Thyroid gland (tissue), 4 donors: ENCODE results near the gene DPYSL3. TPM values are rescaled to one million over a fixed set of nuclear protein-coding genes. Genes with fewer than 3 reads are reported as not detected.

Experiments
- DNase-seq, 2 donors: peaks; one replicate each; pipeline ENCODE4 v3.0.0-alpha.2; 2019
- H3K27ac ChIP-seq, 3 donors: fragments of 200-600 bp; sonication (generic); 1 replicate in 2 of 3; 2 replicates in 1 of 3; pipeline ENCODE4 v1.5.1; 2016 to 2019; ENCODE audit warnings: mild to moderate bottlenecking in 1 of 3, moderate library complexity in 1 of 3
- H3K27me3 ChIP-seq: fragments of 200-600 bp; sonication (generic); one replicate; pipeline ENCODE4 v1.5.1; 2019
- H3K36me3 ChIP-seq, 2 donors: fragments of 200-600 bp; sonication (generic); one replicate each; pipeline ENCODE4 v1.5.1; 2016 to 2019
- H3K4me1 ChIP-seq, 2 donors: fragments of 200-600 bp; sonication (generic); one replicate each; pipeline ENCODE4 v1.5.1; 2017 to 2019
- H3K4me3 ChIP-seq, 3 donors: fragments of 200-600 bp; sonication (generic); replicated peaks in 1 of 3; 1 replicate in 2 of 3; 2 replicates in 1 of 3; pipeline ENCODE4 v1.5.1; 2016; ENCODE audit warnings: mild to moderate bottlenecking in 1 of 3
- H3K9me3 ChIP-seq: fragments of 200-600 bp; sonication (generic); one replicate; pipeline ENCODE4 v1.5.1; 2017
- POLR2A ChIP-seq, 2 donors: fragments of 450-650 bp; IDR thresholded peaks; one replicate each; pipeline ENCODE4 v1.6.1; 2017; ENCODE audit warnings: antibody characterized with exemption in 2 of 2, mild to moderate bottlenecking in 2 of 2, moderate library complexity in 1 of 2
- WGBS, 2 donors: methylation state at CpG; one replicate each; pipeline ENCODE4 v1.1.5; 2017; 5-methylcytosine and 5-hydroxymethylcytosine counted together
- intact Hi-C: fragments of 100-400 bp; cut with DNase I; formaldehyde crosslinking; loops from one replicate; pipeline ENCODE4 v1.15.1; 2023
- total RNA-seq, 4 donors: library from RNA; depleted of rRNA; stranded (reverse); fragments of >200 nt; gene quantifications; one replicate each; pipeline ENCODE4 v1.2.3, GENCODE V29; 2016
- TF ChIP-seq, protein P1 (sequence below), 6 experiments: fragments of 200-600 bp in 3 of 6; fragments of 450-650 bp in 3 of 6; sonication (generic) in 3 of 6; IDR thresholded peaks; one replicate each; pipeline ENCODE4 v1.5.1; 2016 to 2019; ENCODE audit warnings: antibody characterized with exemption in 6 of 6, mild to moderate bottlenecking in 2 of 6, inconsistent platforms in 1 of 6, moderate library complexity in 1 of 6

Gene DPYSL3
- total RNA-seq, 4 donors from 2014 or later, result 23.7 to 43.1 (median 28.0) TPM

DNA sequence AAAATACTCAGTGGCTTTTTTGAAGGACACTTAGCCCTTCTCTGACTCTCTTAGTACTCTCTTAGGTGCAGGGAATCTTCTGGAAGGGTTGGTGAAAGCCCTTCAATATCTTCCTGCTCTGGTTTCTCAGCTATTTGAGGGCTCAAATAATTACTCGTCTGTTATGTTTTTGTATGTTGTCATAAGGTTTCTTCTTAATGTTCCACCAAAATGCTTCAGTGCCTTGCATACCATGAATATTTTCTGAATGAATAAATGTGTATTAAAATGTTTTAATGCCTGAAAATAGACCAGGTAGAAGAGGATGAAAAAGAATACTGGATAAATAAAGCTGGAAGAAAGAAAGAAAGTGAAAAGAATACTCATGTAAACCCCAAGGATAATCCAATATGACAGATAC lies 150.8 kb downstream of the DPYSL3 start:
- no peak for DNase-seq
- Histone ChIP-seq H3K4me1 (peaks cover 0 to 4% of the 10 kb centered on the region in 2 donors), H3K36me3 (no peaks in the 10 kb centered on the region), H3K27me3 (no peaks in the 10 kb centered on the region), H3K27ac (peak overlapping the region in 1 of 3 donors; percentile 50), H3K4me3 (no peak overlapping the region), H3K9me3 (no peaks in the 10 kb centered on the region)
- 55 to 63% methylated on average over 1 of the region's 1 CpG for WGBS, 2 donors
- no peak for TF ChIP-seq POLR2A (IDR thresholded peaks at IDR 0.05)
- TF ChIP-seq, protein P1, sequence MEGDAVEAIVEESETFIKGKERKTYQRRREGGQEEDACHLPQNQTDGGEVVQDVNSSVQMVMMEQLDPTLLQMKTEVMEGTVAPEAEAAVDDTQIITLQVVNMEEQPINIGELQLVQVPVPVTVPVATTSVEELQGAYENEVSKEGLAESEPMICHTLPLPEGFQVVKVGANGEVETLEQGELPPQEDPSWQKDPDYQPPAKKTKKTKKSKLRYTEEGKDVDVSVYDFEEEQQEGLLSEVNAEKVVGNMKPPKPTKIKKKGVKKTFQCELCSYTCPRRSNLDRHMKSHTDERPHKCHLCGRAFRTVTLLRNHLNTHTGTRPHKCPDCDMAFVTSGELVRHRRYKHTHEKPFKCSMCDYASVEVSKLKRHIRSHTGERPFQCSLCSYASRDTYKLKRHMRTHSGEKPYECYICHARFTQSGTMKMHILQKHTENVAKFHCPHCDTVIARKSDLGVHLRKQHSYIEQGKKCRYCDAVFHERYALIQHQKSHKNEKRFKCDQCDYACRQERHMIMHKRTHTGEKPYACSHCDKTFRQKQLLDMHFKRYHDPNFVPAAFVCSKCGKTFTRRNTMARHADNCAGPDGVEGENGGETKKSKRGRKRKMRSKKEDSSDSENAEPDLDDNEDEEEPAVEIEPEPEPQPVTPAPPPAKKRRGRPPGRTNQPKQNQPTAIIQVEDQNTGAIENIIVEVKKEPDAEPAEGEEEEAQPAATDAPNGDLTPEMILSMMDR (IDR thresholded peaks at IDR 0.05), result no peak
- intact Hi-C loops, result no loop called here

DNA sequence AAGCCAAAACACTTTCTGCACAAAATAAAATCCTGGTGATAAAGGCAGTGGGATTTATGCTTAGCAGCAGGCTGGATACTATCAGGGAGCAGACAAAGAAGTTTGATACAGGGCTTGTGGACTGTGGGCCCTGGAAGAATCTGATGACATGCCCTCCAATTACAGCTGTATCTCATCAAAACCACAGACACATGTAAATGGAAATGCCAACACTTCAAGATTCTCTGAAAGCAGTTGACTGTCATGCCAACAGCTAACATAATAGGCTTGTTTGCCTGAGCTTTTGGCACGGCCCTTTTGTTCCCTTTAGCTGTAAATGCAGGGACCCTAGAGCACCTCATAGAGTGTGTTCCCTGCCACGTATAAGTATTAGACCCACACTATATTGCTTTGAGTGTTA lies 160.6 kb downstream of the DPYSL3 start:
- H3K4me3 ChIP-seq, result no peak overlapping the region
- TF ChIP-seq POLR2A (IDR thresholded peaks at IDR 0.05), result no peak
- TF ChIP-seq, protein P1 (IDR thresholded peaks at IDR 0.05), result no peak
- H3K36me3 ChIP-seq, result no peaks in the 10 kb centered on the region
- intact Hi-C loops, result no loop called here
- no peak for DNase-seq
- 60 to 91% methylated on average over 2 of the region's 2 CpGs for WGBS, 2 donors
- H3K27ac ChIP-seq, result peak overlapping the region in 2 of 3 donors; percentile 56 to 71
- peaks cover 7 to 11% of the 10 kb centered on the region in 2 donors for H3K4me1 ChIP-seq
- no peaks in the 10 kb centered on the region for H3K27me3 ChIP-seq
- no peaks in the 10 kb centered on the region for H3K9me3 ChIP-seq

DNA sequence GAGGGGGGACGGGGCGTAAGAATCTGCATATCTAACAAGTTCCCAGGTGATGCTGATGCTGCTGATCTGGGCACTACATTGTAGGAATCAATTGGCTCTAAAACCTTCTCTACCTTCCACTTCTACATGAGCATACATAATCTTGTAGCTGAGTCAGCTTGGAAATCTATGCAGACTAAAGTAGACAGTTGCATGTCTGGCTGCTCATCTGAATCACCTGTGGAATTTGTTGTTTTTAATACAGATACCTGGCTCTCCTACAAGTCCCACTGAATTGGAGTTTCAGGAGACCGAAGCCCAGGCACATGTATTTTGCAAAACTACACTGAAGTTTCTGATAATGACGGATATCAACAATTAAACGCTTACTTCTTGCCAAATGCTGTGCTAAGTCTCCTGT lies 161.4 kb downstream of the DPYSL3 start:
- Histone ChIP-seq H3K4me3 (no peak overlapping the region), H3K27me3 (no peaks in the 10 kb centered on the region), H3K9me3 (no peaks in the 10 kb centered on the region), H3K4me1 (peaks cover 7 to 11% of the 10 kb centered on the region in 2 donors), H3K36me3 (no peaks in the 10 kb centered on the region), H3K27ac (peak overlapping the region in 2 of 3 donors; percentile 56 to 71)
- intact Hi-C loops, result no loop called here
- TF ChIP-seq, protein P1 (IDR thresholded peaks at IDR 0.05), result peak in 1 of 6 experiments; percentile 29
- TF ChIP-seq POLR2A (IDR thresholded peaks at IDR 0.05), result no peak
- WGBS, 2 donors, result 66 to 71% methylated on average over 5 of the region's 5 CpGs
- DNase-seq, result peak in 1 of 2 donors; percentile 6

DNA sequence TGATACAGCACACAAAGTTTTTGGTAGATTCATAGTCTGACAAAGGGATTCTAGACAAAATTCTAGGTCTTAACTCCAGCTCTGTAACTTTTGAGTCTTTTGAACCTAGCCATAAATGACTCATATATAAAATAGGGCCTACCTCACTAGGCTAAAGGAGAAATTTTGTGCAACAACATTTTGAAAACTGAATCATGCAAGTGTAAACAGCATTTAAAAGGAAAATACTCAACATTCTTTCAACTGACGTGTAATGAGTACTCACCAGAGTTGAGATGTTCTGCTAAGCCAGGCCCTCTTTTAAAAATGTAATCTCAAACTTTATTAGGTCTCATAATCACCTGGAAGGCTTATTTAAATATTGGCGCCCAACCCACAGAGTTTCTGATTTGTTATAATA lies 161.8 kb downstream of the DPYSL3 start:
- H3K27ac ChIP-seq, result peak overlapping the region in 2 of 3 donors; percentile 19 to 71
- WGBS, 2 donors, result 74 to 83% methylated on average over 2 of the region's 2 CpGs
- H3K4me3 ChIP-seq, result no peak overlapping the region
- no peaks in the 10 kb centered on the region for H3K9me3 ChIP-seq
- no peaks in the 10 kb centered on the region for H3K36me3 ChIP-seq
- peaks cover 7 to 11% of the 10 kb centered on the region in 2 donors for H3K4me1 ChIP-seq
- no peaks in the 10 kb centered on the region for H3K27me3 ChIP-seq
- intact Hi-C loops, result no loop called here
- TF ChIP-seq, protein P1 (IDR thresholded peaks at IDR 0.05), result no peak
- no peak for TF ChIP-seq POLR2A (IDR thresholded peaks at IDR 0.05)
- DNase-seq, result no peak

DNA sequence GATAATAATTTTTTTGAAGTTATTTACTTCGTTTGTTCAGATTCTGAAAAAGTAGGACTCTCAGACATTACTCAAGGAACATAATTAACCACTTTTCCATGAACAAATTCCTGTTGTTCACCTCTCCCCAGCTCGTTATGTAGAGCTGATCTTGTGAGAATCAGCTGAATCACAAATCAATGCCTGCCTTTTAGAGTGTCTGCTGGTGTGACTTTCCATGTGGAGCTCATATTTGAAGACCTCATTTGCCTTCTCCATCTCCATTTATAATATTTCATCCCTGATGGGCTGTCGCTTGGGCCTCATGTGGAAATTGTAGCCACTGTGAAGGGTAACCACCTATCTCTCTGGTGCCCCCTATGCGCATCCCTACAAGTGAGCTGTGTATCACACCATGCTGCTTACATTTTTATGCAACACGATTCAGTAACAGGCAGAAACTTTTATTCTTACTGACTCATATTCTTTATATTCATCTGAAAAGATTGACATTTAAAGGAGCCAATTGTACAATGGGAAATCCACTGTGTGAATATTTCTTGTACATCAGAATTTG lies 163.8 kb downstream of the DPYSL3 start:
- intact Hi-C loops, result no loop called here
- Histone ChIP-seq H3K4me3 (no peak overlapping the region), H3K27me3 (no peaks in the 10 kb centered on the region), H3K27ac (no peak overlapping the region), H3K4me1 (peaks cover 7 to 11% of the 10 kb centered on the region in 2 donors), H3K9me3 (no peaks in the 10 kb centered on the region), H3K36me3 (no peaks in the 10 kb centered on the region)
- 88% methylated on average over 5 of the region's 5 CpGs for WGBS, 2 donors
- no peak for DNase-seq
- TF ChIP-seq, protein P1 (IDR thresholded peaks at IDR 0.05), result no peak
- TF ChIP-seq POLR2A (IDR thresholded peaks at IDR 0.05), result no peak
